Activated CD8-positive, alpha-beta memory T cell treated with anti-CD3 and anti-CD28 coated beads, Interleukin-2, amount 10 ng/mL, durations not matched to agents 7 days and 5 days (primary cell): Measurements from ENCODE around the gene NCOA3. TPM values are rescaled to one million over a fixed set of nuclear protein-coding genes. Genes with fewer than 3 reads are reported as not detected.

Source experiments
- ATAC-seq: fragments of 150-1000 bp; cut with Tn5 transposase; one replicate; pipeline ENCODE4 v1.10.0; 2021; ENCODE audit warnings: moderate library complexity
- CTCF ChIA-PET: fragments of 350-600 bp; sonication (Branson Sonifier 250); formaldehyde crosslinking; loops from one replicate; lab custom pipeline; 2021; ENCODE audit warnings: antibody characterized with exemption; lab: Charles Lee
- DNase-seq: peaks from one replicate; pipeline ENCODE4 v3.0.0-alpha.2; 2020
- H3K27ac Mint-ChIP-seq: one replicate; pipeline ENCODE4 v1.8.0; 2021; ENCODE audit warnings: mild to moderate bottlenecking, mixed read lengths
- H3K27me3 Mint-ChIP-seq: one replicate; pipeline ENCODE4 v1.8.0; 2021; ENCODE audit warnings: mixed read lengths
- H3K36me3 Mint-ChIP-seq: one replicate; pipeline ENCODE4 v1.8.0; 2021; ENCODE audit warnings: mild to moderate bottlenecking, mixed read lengths
- H3K4me1 Mint-ChIP-seq: one replicate; pipeline ENCODE4 v1.8.0; 2021; ENCODE audit warnings: mixed read lengths
- H3K4me3 Mint-ChIP-seq: one replicate; pipeline ENCODE4 v1.8.0; 2021; ENCODE audit warnings: mild to moderate bottlenecking, moderate library complexity, mixed read lengths
- H3K9me3 Mint-ChIP-seq: one replicate; pipeline ENCODE4 v1.8.0; 2022; ENCODE audit warnings: low read depth, mixed read lengths
- total RNA-seq, 2 experiments: library from RNA; stranded (reverse); gene quantifications; one replicate each; pipeline ENCODE4 v1.2.3, GENCODE V29; 2021

The NCOA3 gene
- total RNA-seq, 2 experiments from 2014 or later = 74.9 to 75.8 TPM

- Mint-ChIP-seq H3K36me3 (peaks cover 17% of the 10 kb centered on the region), H3K4me1 (peaks cover 57% of the 10 kb centered on the region), H3K27ac (no peak overlapping the region), H3K4me3 (no peak overlapping the region), H3K27me3 (no peaks in the 10 kb centered on the region), H3K9me3 (no peaks in the 10 kb centered on the region)
- CTCF ChIA-PET = interaction anchor here (1.4 to 1.5 kb wide), 2 partner anchors 13 to 36 kb away, joined by 3 to 5 read pairs; no protein-coding TSS in a partner anchor
- no peak for DNase-seq
- ATAC-seq = no peak
Observed at GRCh38 chr20:47540443-47541354, 39.0 kb downstream of the NCOA3 start.

GRCh38 chr20:47541355-47541922 is 39.8 kb downstream of the NCOA3 start:
- Mint-ChIP-seq H3K27ac (no peak overlapping the region), H3K27me3 (no peaks in the 10 kb centered on the region), H3K4me1 (peaks cover 57% of the 10 kb centered on the region), H3K36me3 (peaks cover 17% of the 10 kb centered on the region), H3K9me3 (no peaks in the 10 kb centered on the region), H3K4me3 (no peak overlapping the region)
- ATAC-seq = no peak
- DNase-seq = no peak
- CTCF ChIA-PET = no interaction called here

- Mint-ChIP-seq H3K4me1 (peaks cover 59% of the 10 kb centered on the region), H3K27me3 (no peaks in the 10 kb centered on the region), H3K9me3 (no peaks in the 10 kb centered on the region), H3K36me3 (peaks cover 21% of the 10 kb centered on the region), H3K4me3 (no peak overlapping the region), H3K27ac (peak overlapping the region; percentile 33)
- CTCF ChIA-PET = no interaction called here
- DNase-seq (no peak), ATAC-seq (no peak)
Observed at GRCh38 chr20:47543006-47543431, 41.3 kb downstream of the NCOA3 start.

GRCh38 chr20:47544240-47544639 is 42.6 kb downstream of the NCOA3 start:
- ATAC-seq = no peak
- no peak for DNase-seq
- no peaks in the 10 kb centered on the region for H3K27me3 Mint-ChIP-seq
- H3K4me1 Mint-ChIP-seq = peaks cover 56% of the 10 kb centered on the region
- peaks cover 19% of the 10 kb centered on the region for H3K36me3 Mint-ChIP-seq
- H3K27ac Mint-ChIP-seq = peak overlapping the region; percentile 43
- H3K4me3 Mint-ChIP-seq = no peak overlapping the region
- no peaks in the 10 kb centered on the region for H3K9me3 Mint-ChIP-seq
- CTCF ChIA-PET = interaction anchor here (1.0 to 2.4 kb wide), 2 partner anchors 17 to 160 kb away, joined by 3 to 7 read pairs; no protein-coding TSS in a partner anchor

GRCh38 chr20:47544852-47545251 is 43.2 kb downstream of the NCOA3 start:
- peaks cover 56% of the 10 kb centered on the region for H3K4me1 Mint-ChIP-seq
- no peak overlapping the region for H3K4me3 Mint-ChIP-seq
- no peak for DNase-seq
- ATAC-seq = no peak
- H3K36me3 Mint-ChIP-seq = peaks cover 24% of the 10 kb centered on the region
- H3K27me3 Mint-ChIP-seq = no peaks in the 10 kb centered on the region
- H3K9me3 Mint-ChIP-seq = no peaks in the 10 kb centered on the region
- CTCF ChIA-PET = interaction anchor here (0.7 to 2.4 kb wide), 4 partner anchors 16 to 1640 kb away, joined by 3 to 7 read pairs (median 4); no protein-coding TSS in a partner anchor
- no peak overlapping the region for H3K27ac Mint-ChIP-seq

- ATAC-seq (no peak), DNase-seq (no peak)
- no peak overlapping the region for H3K27ac Mint-ChIP-seq
- H3K36me3 Mint-ChIP-seq = peaks cover 23% of the 10 kb centered on the region
- no peaks in the 10 kb centered on the region for H3K27me3 Mint-ChIP-seq
- no peak overlapping the region for H3K4me3 Mint-ChIP-seq
- no peaks in the 10 kb centered on the region for H3K9me3 Mint-ChIP-seq
- peaks cover 53% of the 10 kb centered on the region for H3K4me1 Mint-ChIP-seq
- CTCF ChIA-PET = interaction anchor here (1.3 to 2.4 kb wide), 2 partner anchors 42 to 161 kb away, joined by 4 to 7 read pairs; no protein-coding TSS in a partner anchor
Observed at GRCh38 chr20:47545499-47545898, 43.8 kb downstream of the NCOA3 start.

GRCh38 chr20:47546184-47547033 is 44.7 kb downstream of the NCOA3 start:
- no peaks in the 10 kb centered on the region for H3K27me3 Mint-ChIP-seq
- H3K4me3 Mint-ChIP-seq = no peak overlapping the region
- no peak for ATAC-seq
- H3K9me3 Mint-ChIP-seq = no peaks in the 10 kb centered on the region
- no peak overlapping the region for H3K27ac Mint-ChIP-seq
- CTCF ChIA-PET = interaction anchor here (1.3 to 2.4 kb wide), 2 partner anchors 43 to 162 kb away, joined by 4 to 7 read pairs; no protein-coding TSS in a partner anchor
- H3K36me3 Mint-ChIP-seq = peaks cover 21% of the 10 kb centered on the region
- H3K4me1 Mint-ChIP-seq = peaks cover 53% of the 10 kb centered on the region
- DNase-seq = no peak

- ATAC-seq (no peak), DNase-seq (no peak)
- H3K27me3 Mint-ChIP-seq = no peaks in the 10 kb centered on the region
- H3K4me3 Mint-ChIP-seq = no peak overlapping the region
- H3K9me3 Mint-ChIP-seq = no peaks in the 10 kb centered on the region
- H3K4me1 Mint-ChIP-seq = peaks cover 49% of the 10 kb centered on the region
- no peak overlapping the region for H3K27ac Mint-ChIP-seq
- H3K36me3 Mint-ChIP-seq = peaks cover 19% of the 10 kb centered on the region
- CTCF ChIA-PET = no interaction called here
Observed at GRCh38 chr20:47547034-47547387, 45.3 kb downstream of the NCOA3 start.

GRCh38 chr20:47549671-47550070 is 48.0 kb downstream of the NCOA3 start:
- no peak overlapping the region for H3K27ac Mint-ChIP-seq
- ATAC-seq (no peak), DNase-seq (no peak)
- no peaks in the 10 kb centered on the region for H3K27me3 Mint-ChIP-seq
- peaks cover 26% of the 10 kb centered on the region for H3K4me1 Mint-ChIP-seq
- peaks cover 30% of the 10 kb centered on the region for H3K36me3 Mint-ChIP-seq
- H3K4me3 Mint-ChIP-seq = no peak overlapping the region
- no peaks in the 10 kb centered on the region for H3K9me3 Mint-ChIP-seq
- CTCF ChIA-PET = interaction anchor here (1.3 kb wide), 1 partner anchor 12 kb away, joined by 3 read pairs; no protein-coding TSS in a partner anchor

- CTCF ChIA-PET = interaction anchor here (1.0 kb wide), 1 partner anchor 59 kb away, joined by 3 read pairs; no protein-coding TSS in a partner anchor
- DNase-seq (no peak), ATAC-seq (no peak)
- Mint-ChIP-seq H3K4me1 (peaks cover 22% of the 10 kb centered on the region), H3K27ac (no peak overlapping the region), H3K36me3 (peaks cover 26% of the 10 kb centered on the region), H3K27me3 (no peaks in the 10 kb centered on the region), H3K9me3 (no peaks in the 10 kb centered on the region), H3K4me3 (no peak overlapping the region)
Observed at GRCh38 chr20:47551222-47551621, 49.5 kb downstream of the NCOA3 start.

- Mint-ChIP-seq H3K4me1 (peaks cover 22% of the 10 kb centered on the region), H3K27ac (no peak overlapping the region)
Observed at GRCh38 chr20:47551841-47552240, 50.2 kb downstream of the NCOA3 start.

GRCh38 chr20:47552996-47553395 is 51.3 kb downstream of the NCOA3 start:
- ATAC-seq (no peak), DNase-seq (no peak)
- no peaks in the 10 kb centered on the region for H3K9me3 Mint-ChIP-seq
- peaks cover 22% of the 10 kb centered on the region for H3K36me3 Mint-ChIP-seq
- peaks cover 23% of the 10 kb centered on the region for H3K4me1 Mint-ChIP-seq
- CTCF ChIA-PET = interaction anchor here (0.7 kb wide), 1 partner anchor 12 kb away, joined by 3 read pairs; no protein-coding TSS in a partner anchor
- no peak overlapping the region for H3K4me3 Mint-ChIP-seq
- H3K27ac Mint-ChIP-seq = no peak overlapping the region
- no peaks in the 10 kb centered on the region for H3K27me3 Mint-ChIP-seq

More at GRCh38 chr20:47551841-47552240, 50.2 kb downstream of the NCOA3 start:
- DNase-seq (no peak), ATAC-seq (no peak)
- no peaks in the 10 kb centered on the region for H3K27me3 Mint-ChIP-seq
- H3K36me3 Mint-ChIP-seq = peaks cover 24% of the 10 kb centered on the region
- H3K9me3 Mint-ChIP-seq = no peaks in the 10 kb centered on the region
- CTCF ChIA-PET = interaction anchor here (1.0 kb wide), 2 partner anchors 58 to 168 kb away, joined by 3 read pairs; no protein-coding TSS in a partner anchor
- H3K4me3 Mint-ChIP-seq = no peak overlapping the region
